ENCODE measurements around the gene PATJ.
"Not testable (repeated sequence)": the region's sequence is repeated elsewhere in the genome, so short reads cannot be mapped to it uniquely, and the experiment has no call there.

Gene PATJ

GRCh38 chr1:61816191-61816590 lies 73.9 kb downstream of the PATJ start:
- in situ Hi-C loops (cut with MboI; ENCODE audit: low sequenced_read_pairs) = no loop called here

DNA sequence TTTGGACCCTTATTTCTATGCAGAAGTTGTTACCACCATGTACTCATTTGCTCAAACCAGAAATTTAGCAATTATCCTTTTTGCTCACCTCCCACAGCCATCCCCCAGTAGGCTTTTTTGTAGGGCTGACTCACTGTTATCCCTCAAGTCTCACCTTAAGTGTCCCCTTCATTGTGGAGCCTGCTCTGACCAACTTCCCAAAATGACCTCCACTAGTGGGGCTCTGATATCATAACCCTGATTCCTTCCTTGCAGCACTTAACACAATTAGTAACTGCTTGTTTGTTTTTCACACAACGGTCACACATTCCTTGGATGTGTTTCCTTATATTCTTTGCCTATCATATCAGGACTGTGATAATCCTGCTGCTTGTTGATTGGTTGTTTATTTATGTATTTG lies 76.7 kb downstream of the PATJ start:
- in situ Hi-C loops (cut with MboI; ENCODE audit: low sequenced_read_pairs) = no loop called here

DNA sequence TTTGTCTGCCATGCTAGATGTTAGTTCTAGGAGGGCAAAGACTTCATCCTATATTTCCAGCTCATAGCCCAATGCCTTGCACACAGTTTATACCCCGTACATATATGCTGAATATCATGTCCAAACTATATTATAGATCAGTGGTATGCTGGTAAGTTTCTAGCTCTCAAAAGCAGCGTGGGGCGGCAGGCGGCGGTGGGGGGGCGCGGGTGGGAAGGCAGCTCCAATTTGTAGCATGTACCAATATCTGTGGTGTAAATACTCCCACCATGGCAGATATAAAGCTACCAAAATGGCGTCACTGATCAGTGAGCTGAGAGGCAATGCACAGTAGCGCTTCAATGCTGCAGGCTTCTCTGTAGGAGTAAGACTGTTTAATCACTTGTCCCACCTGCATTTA lies 77.1 kb downstream of the PATJ start:
- in situ Hi-C loops (cut with MboI; ENCODE audit: low sequenced_read_pairs) = no loop called here

DNA sequence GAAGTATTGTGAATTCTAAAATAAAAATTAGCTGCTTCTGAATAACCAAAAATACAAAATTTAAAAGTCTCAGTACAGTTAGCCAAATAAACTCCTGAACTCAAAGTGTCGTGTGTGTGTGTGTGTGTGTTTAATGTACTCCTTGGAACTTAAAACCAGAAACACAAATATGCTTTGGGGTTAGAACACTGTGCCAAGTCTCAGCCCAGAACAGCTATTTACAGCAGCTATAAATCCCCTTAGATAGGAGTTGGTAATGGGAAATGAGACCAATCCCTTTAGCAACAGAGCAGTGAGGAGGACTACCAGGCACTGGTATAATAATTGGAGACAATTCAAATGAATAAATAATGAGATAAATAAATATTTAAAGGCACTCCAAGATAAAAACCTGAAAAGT lies 83.1 kb downstream of the PATJ start:
- in situ Hi-C loops (cut with MboI; ENCODE audit: low sequenced_read_pairs) = no loop called here

DNA sequence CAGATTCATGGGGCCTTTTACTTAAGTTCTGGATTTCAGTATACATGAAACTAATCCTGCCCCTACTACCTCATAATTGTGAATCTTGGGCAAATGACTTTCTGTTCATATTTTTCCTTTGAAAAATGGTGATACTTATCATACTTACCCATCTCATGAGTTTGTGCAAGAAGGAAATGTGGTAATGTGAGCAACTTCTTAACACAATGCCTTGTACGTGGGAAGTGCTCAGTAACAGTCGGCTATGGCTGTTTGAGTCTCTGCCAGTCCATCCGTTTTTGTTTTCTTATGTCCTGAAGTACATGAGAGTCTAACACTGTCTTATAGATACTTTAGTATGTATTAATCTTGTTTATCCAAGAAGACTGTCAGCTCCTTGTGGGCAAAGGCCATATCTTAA lies 86.5 kb downstream of the PATJ start:
- in situ Hi-C loops (cut with MboI; ENCODE audit: low sequenced_read_pairs) = no loop called here

GRCh38 chr1:61836649-61837048 lies 94.4 kb downstream of the PATJ start:
- in situ Hi-C loops (cut with MboI; ENCODE audit: low sequenced_read_pairs) = no loop called here

GRCh38 chr1:61837607-61838006 lies 95.3 kb downstream of the PATJ start:
- in situ Hi-C loops (cut with MboI; ENCODE audit: low sequenced_read_pairs) = not testable (repeated sequence)

DNA sequence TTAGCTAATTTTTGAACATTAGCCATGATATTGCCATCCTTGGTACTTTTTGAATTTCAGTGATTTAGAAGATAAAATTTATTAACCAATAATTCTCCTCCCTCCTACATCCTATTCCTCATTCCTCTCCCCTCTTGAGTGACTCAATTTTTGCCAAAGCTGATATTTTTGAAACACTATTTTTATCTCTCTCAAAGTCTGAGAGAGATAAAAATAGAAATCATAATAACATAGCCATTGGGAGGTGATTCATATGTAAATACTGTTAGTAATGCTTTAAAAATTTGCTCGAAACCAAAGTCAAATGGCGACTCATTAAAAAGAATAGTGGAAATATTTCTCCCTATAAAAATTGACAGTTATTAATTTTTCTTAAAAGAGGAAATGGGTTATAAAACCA lies 97.4 kb downstream of the PATJ start:
- in situ Hi-C loops (cut with MboI; ENCODE audit: low sequenced_read_pairs) = no loop called here

- in situ Hi-C loops (cut with MboI; ENCODE audit: low sequenced_read_pairs) = no loop called here
Measured at GRCh38 chr1:61842036-61842435, 99.8 kb downstream of the PATJ start.

GRCh38 chr1:61842863-61843514 lies 100.7 kb downstream of the PATJ start:
- in situ Hi-C loops (cut with MboI; ENCODE audit: low sequenced_read_pairs) = no loop called here

GRCh38 chr1:61844006-61844405 lies 101.7 kb downstream of the PATJ start:
- in situ Hi-C loops (cut with MboI; ENCODE audit: low sequenced_read_pairs) = no loop called here

DNA sequence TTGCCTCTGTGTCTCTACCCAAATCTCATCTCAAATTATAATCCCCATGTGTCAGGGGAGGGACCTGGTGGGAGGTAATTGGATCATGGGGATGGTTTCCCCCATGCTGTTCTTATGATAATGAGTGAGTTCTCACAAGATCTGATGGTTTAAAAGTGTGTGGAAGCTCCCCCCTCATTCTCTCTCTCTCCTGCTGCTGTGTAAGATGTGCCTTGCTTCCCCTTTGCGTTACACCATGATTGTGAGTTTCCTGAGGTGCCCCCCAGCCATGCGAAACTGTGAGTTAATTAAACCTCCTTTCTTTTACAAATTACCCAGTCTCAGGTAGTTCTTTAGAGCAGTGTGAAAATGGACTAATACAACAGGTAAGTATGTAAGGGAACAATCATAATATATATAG lies 102.4 kb downstream of the PATJ start:
- in situ Hi-C loops (cut with MboI; ENCODE audit: low sequenced_read_pairs) = not testable (repeated sequence)

DNA sequence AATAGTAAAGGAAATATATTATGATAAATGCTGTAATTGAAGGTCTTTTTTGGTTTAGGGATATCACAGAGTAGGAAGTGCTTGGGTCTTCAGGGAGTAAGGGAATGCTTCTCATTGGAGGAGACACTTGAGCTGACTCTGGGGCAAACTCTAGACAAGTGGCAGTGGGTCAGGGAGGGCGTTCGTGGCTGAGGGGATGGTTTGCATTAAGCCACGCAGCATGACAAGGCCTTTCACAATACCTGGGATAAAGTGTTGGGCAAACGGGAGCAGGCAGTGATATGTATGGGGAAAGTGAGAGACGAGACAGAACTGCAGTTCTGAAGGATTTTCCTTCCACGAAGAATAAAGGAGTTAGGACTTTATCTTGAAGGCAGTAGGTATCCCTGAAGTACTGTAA lies 109.0 kb downstream of the PATJ start:
- in situ Hi-C loops (cut with MboI; ENCODE audit: low sequenced_read_pairs) = loop anchor here (25.0 kb wide), 1 partner anchor 1864 kb away; no protein-coding TSS in a partner anchor

DNA sequence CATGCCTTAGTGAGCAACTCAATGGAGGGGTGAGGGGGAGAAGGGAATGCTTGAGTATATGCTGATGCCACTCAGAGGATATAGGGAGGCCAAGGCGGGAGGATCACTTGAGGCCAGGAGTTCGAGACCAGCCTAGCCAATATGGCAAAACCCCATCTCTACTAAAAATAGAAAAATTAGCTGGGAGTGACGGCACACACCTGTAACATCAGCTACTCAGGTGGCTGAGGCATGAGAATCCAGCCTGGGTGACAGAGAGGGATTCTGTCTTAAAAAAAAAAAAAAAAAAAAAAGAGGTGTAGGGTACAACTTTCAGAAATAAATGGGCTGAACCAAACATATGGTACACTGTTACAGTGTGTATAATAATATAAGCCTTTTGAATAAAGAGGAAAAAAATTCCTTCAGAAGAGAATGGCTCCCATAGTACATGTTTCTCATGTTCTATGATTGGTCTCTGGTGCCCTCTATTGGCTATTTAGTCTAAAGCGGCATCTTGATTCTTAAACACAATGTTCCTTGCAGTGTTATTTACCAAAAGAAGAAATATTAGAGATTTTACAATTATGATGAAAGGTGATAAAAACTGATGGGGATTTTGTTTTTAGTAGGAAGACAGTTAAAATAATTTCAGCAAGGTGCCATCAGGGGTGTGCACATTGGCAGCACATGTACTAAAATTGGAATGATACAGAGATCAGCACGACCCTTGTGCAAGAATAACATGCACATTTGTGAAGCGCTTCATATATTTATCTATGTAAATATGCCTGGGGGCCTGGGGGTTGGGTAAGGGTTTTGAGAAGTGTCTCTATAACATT lies 109.8 kb downstream of the PATJ start:
- in situ Hi-C loops (cut with MboI; ENCODE audit: low sequenced_read_pairs) = loop anchor here (25.0 kb wide), 1 partner anchor 1865 kb away; no protein-coding TSS in a partner anchor

GRCh38 chr1:61852670-61853015 lies 110.4 kb downstream of the PATJ start:
- in situ Hi-C loops (cut with MboI; ENCODE audit: low sequenced_read_pairs) = loop anchor here (25.0 kb wide), 1 partner anchor 1865 kb away; no protein-coding TSS in a partner anchor

DNA sequence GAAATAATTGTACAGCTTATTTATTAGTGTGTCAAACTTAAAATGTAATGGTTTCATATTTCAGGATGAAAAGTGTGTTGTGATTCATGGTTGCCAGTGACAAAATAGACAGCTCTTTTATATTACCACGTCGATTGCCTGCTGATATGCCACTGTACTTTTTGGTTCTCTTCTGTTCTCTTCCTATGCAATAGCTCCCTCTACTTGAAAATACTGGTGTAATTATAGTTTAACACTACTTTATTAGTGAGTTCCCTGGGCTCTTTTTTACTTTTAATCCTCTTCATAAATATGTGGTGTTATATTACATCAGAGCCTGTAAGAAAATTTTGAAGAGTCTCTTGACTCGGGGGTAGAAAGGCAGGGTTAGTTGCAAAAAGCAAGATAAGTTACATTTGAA lies 111.3 kb downstream of the PATJ start:
- in situ Hi-C loops (cut with MboI; ENCODE audit: low sequenced_read_pairs) = loop anchor here (25.0 kb wide), 1 partner anchor 1866 kb away; no protein-coding TSS in a partner anchor

DNA sequence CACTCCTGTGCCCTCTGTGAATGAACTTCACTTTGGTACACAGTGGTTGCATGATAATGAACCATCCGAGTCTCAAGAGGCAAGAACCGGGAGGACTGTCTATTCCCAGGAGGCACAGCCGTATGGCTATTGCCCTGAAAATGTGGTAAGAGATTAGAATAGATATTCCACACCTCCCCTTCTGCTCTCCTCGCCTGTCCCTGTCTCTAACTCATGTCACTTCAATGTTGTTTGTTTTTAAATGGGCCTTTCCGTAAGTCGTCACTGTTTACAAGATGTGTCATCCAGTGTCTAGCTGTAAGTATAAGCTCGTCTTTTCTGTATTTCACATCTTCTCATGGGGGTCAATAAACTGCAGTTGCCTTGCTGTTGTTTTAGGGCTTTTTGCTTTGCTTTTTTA lies 122.2 kb downstream of the PATJ start:
- in situ Hi-C loops (cut with MboI; ENCODE audit: low sequenced_read_pairs) = loop anchor here (25.0 kb wide), 1 partner anchor 1877 kb away; no protein-coding TSS in a partner anchor

GRCh38 chr1:61865646-61866220 lies 123.5 kb downstream of the PATJ start:
- in situ Hi-C loops (cut with MboI; ENCODE audit: low sequenced_read_pairs) = loop anchor here (25.0 kb wide), 1 partner anchor 1878 kb away; no protein-coding TSS in a partner anchor

- in situ Hi-C loops (cut with MboI; ENCODE audit: low sequenced_read_pairs) = loop anchor here (25.0 kb wide), 1 partner anchor 1882 kb away; no protein-coding TSS in a partner anchor
Measured at GRCh38 chr1:61869691-61870109, 127.4 kb downstream of the PATJ start.

DNA sequence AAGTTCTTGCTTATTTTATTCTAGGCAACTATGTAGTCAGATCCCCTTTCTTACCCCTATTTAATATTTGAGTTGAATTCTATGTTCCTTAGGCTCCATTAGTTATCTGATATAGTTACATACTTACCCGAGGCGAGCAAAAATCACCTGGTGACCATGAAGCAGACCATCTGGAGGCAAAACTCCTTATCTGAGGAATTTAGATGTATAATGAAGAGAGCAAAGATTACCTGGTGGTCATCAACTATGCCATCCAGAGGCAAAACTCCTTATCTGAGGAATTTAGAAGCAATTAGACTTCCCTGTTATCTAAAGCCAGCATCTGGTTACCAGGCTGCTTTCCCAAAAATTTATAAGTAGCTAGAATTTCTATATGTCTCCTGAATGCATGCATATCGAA lies 129.9 kb downstream of the PATJ start:
- in situ Hi-C loops (cut with MboI; ENCODE audit: low sequenced_read_pairs) = loop anchor here (25.0 kb wide), 1 partner anchor 1885 kb away; no protein-coding TSS in a partner anchor

DNA sequence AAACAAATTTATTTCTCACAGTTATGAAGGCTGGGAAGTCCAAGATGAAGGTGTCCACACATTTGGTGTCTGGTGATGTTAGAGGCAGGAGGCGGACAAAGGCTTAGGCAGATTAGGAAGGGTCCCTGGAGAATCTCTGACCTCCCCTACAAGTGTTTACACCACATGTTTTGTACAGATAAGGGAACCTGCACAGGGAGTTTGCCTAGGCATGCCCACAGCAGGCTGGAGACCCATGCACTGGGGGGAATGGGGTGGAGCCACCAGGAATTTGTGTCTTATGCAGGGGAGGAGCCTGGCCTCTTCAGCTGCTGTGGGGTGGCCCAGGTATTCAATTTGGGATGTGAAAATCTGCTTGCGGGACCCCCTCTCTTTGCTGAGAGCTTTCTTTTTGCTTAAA lies 131.3 kb downstream of the PATJ start:
- in situ Hi-C loops (cut with MboI; ENCODE audit: low sequenced_read_pairs) = loop anchor here (25.0 kb wide), 1 partner anchor 1886 kb away; no protein-coding TSS in a partner anchor
